ENCODE results near the gene HECW1. TPM values are rescaled to one million over a fixed set of nuclear protein-coding genes. Genes with fewer than 3 reads are reported as not detected.
"Not testable (repeated sequence)": the region's sequence is repeated elsewhere in the genome, so short reads cannot be mapped to it uniquely, and the experiment has no call there.

The HECW1 gene
- total and polyA plus RNA-seq, 4 donors: 0.05 TPM; not detected in 3

- no peak overlapping the region for H3K27ac ChIP-seq (ENCODE audit: low read depth in 1 of 2, low read length in 2 of 2)
- no peak overlapping the region for H3K9ac ChIP-seq (ENCODE audit: low read depth in 1 of 2, low read length in 2 of 2)
- TF ChIP-seq MAX (IDR thresholded peaks at IDR 0.05) (no peak), JUND (IDR thresholded peaks at IDR 0.05) (no peak), CTCF (IDR thresholded peaks at IDR 0.05; ENCODE audit: low read depth, low read length, missing input control) (no peak), NR2F2 (IDR thresholded peaks at IDR 0.05) (no peak), HNF4G (IDR thresholded peaks at IDR 0.05) (no peak)
- TF ChIP-seq, protein P1, sequence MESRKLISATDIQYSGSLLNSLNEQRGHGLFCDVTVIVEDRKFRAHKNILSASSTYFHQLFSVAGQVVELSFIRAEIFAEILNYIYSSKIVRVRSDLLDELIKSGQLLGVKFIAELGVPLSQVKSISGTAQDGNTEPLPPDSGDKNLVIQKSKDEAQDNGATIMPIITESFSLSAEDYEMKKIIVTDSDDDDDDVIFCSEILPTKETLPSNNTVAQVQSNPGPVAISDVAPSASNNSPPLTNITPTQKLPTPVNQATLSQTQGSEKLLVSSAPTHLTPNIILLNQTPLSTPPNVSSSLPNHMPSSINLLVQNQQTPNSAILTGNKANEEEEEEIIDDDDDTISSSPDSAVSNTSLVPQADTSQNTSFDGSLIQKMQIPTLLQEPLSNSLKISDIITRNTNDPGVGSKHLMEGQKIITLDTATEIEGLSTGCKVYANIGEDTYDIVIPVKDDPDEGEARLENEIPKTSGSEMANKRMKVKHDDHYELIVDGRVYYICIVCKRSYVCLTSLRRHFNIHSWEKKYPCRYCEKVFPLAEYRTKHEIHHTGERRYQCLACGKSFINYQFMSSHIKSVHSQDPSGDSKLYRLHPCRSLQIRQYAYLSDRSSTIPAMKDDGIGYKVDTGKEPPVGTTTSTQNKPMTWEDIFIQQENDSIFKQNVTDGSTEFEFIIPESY (IDR thresholded peaks at IDR 0.05): no peak
- no peaks in the 10 kb centered on the region for H3K36me3 ChIP-seq (ENCODE audit: control insufficient read depth in 4 of 4, insufficient read depth in 3 of 4, low read depth in 1 of 4, low read length in 3 of 4)
- H3K9me3 ChIP-seq (ENCODE audit: control insufficient read depth in 4 of 4, low read length in 3 of 4): no peaks in the 10 kb centered on the region
- H3K4me1 ChIP-seq (ENCODE audit: control insufficient read depth in 4 of 4, insufficient read depth in 4 of 4, low read length in 3 of 4): no peaks in the 10 kb centered on the region
- 54% methylated on average over 1 of the region's 1 CpG for WGBS
- no peak for DNase-seq (ENCODE audit: low spot score)
- no peaks in the 10 kb centered on the region for H3K27me3 ChIP-seq (ENCODE audit: control insufficient read depth in 4 of 4, insufficient read depth in 4 of 4, low read length in 3 of 4)
- no peak overlapping the region for H3K4me3 ChIP-seq (ENCODE audit: low read depth in 1 of 3, low read length in 3 of 3)
Measured at GRCh38 chr7:43572516-43573049, 460.1 kb downstream of the HECW1 start.

GRCh38 chr7:43573832-43574231 lies 461.4 kb downstream of the HECW1 start:
- WGBS: 93% methylated on average over 2 of the region's 2 CpGs
- H3K27ac ChIP-seq (ENCODE audit: low read depth in 1 of 2, low read length in 2 of 2); H3K9ac ChIP-seq (ENCODE audit: low read depth in 1 of 2, low read length in 2 of 2); H3K36me3 ChIP-seq (ENCODE audit: control insufficient read depth in 4 of 4, insufficient read depth in 3 of 4, low read depth in 1 of 4, low read length in 3 of 4); H3K4me3 ChIP-seq (ENCODE audit: low read depth in 1 of 3, low read length in 3 of 3); H3K4me1 ChIP-seq (ENCODE audit: control insufficient read depth in 4 of 4, insufficient read depth in 4 of 4, low read length in 3 of 4); H3K27me3 ChIP-seq (ENCODE audit: control insufficient read depth in 4 of 4, insufficient read depth in 4 of 4, low read length in 3 of 4); H3K9me3 ChIP-seq (ENCODE audit: control insufficient read depth in 4 of 4, low read length in 3 of 4); DNase-seq (ENCODE audit: low spot score): not testable (repeated sequence)

- TF ChIP-seq RXRA (IDR thresholded peaks at IDR 0.05) (no peak), HNF4A (conservative IDR thresholded peaks at IDR 0.05) (no peak), FOXA2 (IDR thresholded peaks at IDR 0.05) (no peak), FOXA1 (IDR thresholded peaks at IDR 0.05) (no peak), SP1 (IDR thresholded peaks at IDR 0.05) (no peak)
- H3K27me3 ChIP-seq (ENCODE audit: control insufficient read depth in 4 of 4, insufficient read depth in 4 of 4, low read length in 3 of 4): no peaks in the 10 kb centered on the region
- no peak overlapping the region for H3K27ac ChIP-seq (ENCODE audit: low read depth in 1 of 2, low read length in 2 of 2)
- H3K9me3 ChIP-seq (ENCODE audit: control insufficient read depth in 4 of 4, low read length in 3 of 4): no peaks in the 10 kb centered on the region
- DNase-seq (ENCODE audit: low spot score): no peak
- H3K36me3 ChIP-seq (ENCODE audit: control insufficient read depth in 4 of 4, insufficient read depth in 3 of 4, low read depth in 1 of 4, low read length in 3 of 4): no peaks in the 10 kb centered on the region
- no peak overlapping the region for H3K9ac ChIP-seq (ENCODE audit: low read depth in 1 of 2, low read length in 2 of 2)
- no peaks in the 10 kb centered on the region for H3K4me1 ChIP-seq (ENCODE audit: control insufficient read depth in 4 of 4, insufficient read depth in 4 of 4, low read length in 3 of 4)
- WGBS: 94% methylated on average over 6 of the region's 6 CpGs
- H3K4me3 ChIP-seq (ENCODE audit: low read depth in 1 of 3, low read length in 3 of 3): no peak overlapping the region
Measured at GRCh38 chr7:43575506-43575905, 463.1 kb downstream of the HECW1 start.
